AG20443 (cell line): ENCODE measurements around the gene SPATA12.

Source experiments
- DNase-seq: peaks from one replicate; pipeline ENCODE4 v3.0.0; 2012; ENCODE audit warnings: low spot score, mixed read lengths

Gene SPATA12, protein sequence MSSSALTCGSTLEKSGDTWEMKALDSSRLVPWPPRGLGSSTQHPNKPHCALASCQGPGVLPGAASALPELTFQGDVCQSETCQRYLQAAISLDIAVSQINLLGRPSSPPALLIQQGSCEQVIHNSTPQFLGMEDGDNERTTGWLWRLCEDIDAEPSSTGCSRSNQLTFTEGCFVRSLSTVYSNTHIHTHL

DNA sequence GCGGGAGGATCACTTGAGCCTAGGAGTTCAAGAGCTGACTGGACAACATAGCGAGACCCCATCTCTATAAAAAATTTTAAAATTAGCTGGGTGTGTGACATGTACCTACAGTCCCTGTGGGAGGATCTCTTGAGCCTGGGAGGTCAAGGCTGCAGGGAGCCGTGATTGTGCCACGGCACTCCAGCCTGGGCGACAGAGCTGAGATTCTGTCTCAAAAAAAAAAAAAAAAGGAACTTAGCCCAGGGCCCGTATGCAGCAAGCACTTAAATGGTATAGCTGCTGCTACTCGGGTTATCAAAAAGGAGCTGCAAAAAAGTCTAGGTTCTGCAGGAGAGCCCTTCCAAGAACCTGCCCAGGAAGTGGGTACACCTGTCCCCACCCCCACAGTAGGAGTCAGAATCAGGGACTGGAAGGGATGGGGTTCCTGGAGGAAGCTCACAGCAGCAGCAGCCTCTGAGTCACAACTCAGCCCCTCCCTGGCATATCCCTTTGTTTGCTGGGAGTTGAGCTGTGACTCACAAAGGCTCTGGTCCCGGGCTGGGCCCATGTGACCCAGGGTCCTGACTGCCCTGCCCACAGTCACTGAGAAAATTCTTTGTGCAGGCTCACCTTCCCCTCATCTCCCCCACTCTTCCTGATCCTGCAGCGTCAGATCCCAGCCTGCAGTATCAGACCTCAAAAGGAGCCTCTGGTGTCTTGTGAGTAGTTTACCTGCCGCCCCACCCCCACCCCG, at the start of gene SPATA12:
Gene SPATA12 (plus strand): TSS at position 576 of the 733 bp plus-strand sequence. CDS start 13,031 bp downstream, outside the sequence.
- DNase-seq: peak; percentile 97

DNA sequence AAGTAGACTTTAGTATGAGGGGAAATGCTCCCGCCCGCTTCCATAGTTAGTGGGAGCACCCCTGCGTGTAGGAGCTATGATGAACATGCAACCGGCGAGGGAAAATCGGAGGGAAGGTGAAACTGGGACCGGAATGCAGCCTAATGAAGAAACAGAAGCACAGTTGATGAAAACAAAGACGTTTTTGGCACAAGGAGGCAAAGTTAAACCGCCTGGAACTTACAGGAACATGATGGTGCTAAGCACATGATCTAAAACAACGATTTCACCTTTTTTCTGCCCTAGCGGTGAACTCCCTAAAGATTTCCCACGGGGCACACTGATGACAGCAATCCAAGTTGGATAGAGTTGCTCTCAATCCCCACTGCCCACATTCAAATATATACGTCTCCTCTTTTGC, 49.4 kb upstream of the SPATA12 start:
- no peak for DNase-seq

DNA sequence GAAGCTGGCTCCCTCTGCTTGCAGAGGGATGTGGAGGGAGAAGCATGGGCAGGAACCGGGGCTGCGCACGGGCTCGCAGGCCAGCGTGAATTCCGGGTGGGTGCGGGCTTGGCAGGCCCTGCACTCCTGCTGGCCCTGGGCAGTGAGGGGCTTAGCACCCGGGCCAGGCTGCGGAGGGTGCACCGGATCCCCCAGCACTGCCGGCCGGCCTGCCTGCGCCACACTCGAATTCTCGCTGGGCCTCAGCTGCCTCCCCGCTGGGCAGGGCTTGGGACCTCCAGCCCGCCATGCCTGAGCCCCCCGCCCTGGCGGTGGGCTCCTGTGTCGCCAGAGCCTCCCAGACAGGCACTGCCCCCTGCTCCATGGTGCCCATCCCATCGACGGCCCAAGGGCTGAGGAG, 47.6 kb upstream of the SPATA12 start:
- DNase-seq: no peak

DNA sequence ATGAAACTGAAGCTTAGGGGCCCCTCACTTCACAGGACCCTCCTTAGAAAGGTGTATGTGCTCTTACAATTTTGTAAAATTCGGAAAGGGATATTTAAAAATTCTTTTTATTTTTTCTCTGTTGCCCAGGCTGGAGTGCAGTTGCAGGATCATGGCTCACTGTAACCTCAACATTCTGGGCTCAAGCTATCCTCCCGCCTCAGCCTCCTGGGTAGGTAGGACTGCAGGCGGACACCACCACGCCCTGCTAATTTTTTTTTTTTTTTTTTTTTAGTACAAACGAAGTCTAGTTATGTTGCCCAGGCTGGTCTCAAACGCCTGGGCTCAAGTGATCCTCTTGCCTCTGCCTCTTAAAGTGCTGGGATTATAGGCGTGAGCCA, 45.1 kb upstream of the SPATA12 start:
- DNase-seq: no peak

DNA sequence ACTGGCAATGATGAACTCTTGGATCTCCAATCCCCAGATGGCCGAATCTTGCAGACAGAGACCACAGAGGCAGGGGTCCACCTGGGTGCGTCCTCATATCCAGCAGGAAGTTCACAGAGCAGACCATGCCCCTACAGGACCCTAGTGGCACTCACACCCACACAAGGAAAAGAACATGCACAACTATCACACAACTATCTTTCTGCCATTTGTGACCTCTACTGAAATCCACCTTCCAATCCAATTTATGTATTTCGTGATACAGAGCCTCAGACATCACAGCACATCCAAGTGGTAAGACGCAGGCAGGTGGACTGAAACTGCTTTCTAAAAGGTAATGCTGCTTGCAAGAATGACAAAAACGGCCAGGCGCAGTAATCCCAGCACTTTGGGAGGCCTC, 44.6 kb upstream of the SPATA12 start:
- no peak for DNase-seq

DNA sequence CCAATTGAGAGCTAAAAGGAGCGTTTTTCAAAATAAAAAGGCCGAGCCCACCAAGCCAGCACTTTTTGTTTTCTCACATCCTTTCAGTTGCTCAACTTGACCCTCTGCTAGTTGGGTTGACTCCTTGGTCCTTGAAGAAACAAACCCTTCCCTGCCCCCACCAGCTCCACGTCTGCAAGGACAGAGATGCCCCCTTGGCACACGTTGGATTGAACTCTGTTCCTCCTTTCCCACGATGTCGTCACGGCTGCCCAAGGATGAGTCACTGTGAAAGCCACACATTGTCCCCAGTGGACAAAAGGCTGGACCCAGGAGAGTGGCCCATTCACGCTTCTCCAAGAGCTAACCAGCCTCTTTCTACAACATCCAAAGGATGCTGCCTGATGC, 43.0 kb upstream of the SPATA12 start:
- no peak for DNase-seq

DNA sequence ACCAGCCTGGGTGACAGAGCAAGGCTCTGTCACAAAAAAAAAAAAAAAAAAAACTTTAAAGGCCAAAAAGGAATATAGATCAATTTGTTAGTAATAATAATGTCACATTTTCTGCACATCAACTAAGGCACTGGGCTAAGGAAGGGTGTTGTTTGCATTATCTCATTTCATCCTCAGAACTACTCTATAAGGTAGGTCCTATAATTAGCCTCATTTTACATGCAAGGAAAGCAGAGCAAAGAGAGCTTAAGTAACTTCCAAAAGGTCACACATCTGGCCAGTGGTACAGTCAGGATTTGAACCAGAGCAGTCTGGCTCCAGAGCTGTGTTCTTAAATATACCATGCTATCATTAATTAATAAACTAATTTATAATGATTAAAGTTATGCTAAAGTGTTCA, 42.2 kb upstream of the SPATA12 start:
- no peak for DNase-seq

DNA sequence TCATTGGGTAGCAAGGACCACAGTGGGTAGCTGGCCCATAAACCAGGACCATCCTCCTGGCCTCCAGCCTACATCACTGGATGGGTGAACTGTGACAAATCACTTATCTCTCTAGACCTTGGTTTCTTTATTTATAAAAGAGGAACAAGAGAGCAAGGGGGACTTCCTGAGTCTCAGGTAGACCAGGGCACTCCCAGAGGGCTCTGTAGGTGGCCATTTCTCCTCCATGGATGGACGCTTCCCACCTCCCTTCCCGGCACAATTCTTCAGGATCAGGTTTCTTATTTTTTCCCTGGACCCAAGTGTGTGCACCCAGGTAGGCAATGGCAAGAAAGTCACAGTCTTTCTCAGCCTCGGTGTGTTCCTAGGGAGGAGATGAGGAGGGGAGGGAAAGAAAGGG, 41.4 kb upstream of the SPATA12 start:
- no peak for DNase-seq

DNA sequence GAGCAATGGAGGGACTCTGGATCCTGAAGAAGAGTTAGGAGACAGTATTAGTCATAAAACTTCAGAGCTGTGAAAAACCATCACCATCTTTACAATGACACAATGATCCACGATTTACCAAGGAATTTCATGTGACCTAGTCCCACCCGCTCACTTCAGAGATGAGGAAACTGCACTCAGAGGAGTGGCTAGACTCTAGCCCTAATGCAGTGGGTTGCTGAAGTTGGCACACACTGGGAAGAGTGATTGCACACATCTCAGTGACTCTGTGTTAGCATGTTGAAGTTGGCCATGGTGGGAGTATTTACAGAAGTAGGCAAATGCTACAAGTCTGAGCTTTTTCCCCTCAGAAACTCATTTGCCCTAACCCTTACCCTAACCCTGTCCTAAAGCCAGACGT, 35.2 kb upstream of the SPATA12 start:
- no peak for DNase-seq

DNA sequence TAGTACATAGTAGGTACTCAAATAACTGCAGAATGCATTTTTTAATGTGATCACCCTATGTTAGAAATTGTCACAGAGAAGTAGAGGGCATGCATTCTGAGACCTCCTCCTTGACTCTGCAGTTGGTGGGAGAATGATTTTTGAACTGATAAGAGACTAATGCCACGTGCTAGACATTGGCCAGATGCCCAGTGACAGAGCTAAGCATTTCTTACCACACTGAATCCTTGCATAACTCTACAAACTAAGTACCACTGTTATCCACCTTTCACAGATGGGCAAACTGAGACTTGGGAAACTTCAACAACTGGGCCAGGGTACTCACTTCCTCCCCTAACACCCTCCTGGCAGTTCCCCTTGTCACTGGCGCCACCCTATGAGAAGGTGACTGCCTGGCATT, 33.5 kb upstream of the SPATA12 start:
- DNase-seq: no peak

DNA sequence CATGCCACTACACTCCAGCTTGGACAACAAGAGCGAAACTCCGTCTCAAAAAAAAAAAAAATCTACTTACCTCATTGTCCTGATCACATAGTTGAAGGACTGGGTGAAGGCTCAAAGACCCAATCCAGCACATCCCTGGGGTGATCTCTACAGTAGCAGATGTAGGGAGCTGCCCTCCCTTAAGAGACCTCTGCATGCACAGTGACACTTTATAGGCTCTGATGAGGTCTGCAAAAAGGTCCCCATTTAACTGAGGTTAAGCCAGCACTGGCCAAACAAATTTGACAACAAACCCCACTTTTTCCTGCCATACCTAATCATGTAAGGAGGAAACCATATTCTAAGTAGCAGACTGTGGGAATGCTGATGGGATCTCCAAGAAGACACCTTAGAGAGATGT, 31.1 kb upstream of the SPATA12 start:
- no peak for DNase-seq

DNA sequence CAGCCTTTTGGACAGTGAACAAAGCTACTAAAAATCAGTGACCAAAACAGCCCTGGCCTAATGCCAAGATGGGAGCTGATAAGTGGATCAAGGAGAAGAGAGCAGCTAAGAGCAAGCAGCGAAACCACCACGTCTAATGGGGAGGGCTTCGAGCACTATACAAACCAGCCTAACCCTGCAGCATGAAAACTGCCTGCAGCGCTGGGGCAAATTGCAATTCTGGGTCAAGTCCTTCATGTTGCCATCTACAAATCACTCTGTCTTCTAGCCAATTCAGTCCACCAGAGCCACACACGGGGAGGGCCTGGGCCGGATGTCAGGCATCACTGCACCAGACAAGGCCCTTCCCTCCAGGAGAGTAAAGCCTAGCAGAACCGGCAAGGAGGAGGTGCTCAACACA, 30.5 kb upstream of the SPATA12 start:
- DNase-seq: no peak

DNA sequence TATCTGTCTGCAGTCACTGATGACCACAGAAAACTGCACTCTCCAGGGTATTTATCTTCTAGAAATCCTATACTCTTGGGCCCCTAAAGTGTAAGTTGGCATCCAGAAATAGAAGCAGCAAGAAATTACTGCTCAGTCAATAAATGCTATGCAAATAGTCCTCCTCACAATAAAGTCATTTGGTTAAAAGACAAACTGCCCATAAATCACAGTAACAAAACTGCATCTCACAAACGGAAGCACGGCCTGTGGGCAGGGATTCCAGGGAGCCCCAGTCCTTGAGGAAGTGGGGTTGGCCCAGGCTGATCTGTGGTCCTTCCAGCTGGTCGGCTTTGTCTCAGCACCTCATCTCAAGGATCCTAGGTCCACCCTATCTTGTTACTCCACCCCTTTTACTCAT, 29.7 kb upstream of the SPATA12 start:
- DNase-seq: no peak

DNA sequence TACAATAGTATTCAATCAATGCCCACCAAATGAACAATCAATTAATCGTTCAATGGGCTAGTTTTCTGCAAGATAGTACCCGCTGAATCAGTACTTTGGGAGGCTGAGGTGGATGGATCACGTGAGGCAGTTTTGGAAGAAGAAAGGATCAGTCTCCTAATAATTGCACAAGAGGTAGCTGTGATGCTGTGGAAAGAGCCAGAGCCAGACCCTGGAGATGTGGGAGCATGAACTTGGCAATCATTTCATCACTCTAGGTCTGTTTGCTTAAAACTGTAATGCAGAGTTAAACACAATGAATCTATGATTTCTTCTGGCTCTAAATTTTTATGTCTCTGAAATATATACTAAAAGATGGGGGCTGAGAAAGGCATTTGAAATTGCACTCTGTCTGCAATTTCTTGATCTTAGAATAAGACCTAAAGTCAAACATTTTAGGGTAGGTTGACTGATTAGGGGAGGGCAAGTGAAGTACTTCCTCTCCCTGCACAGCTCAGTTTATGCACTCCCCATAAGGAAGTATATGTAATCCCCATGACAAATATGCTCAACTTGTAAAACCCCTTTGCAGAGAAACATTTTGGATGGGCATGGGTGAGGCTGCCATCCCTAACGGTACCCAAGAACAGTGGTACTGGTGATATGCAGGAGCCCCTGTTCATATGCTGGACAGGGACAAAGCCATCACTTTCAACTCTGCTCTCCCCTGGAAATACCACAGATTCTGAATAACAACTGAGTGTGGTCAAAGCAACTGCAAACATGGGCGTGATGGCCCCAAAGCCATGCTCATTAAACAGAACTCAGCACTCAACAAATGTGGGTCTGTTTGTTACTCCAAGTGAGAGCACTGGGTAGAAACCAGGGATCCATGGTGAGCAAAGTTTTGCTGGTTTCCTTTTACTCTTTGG, 28.6 kb upstream of the SPATA12 start:
- DNase-seq: no peak

DNA sequence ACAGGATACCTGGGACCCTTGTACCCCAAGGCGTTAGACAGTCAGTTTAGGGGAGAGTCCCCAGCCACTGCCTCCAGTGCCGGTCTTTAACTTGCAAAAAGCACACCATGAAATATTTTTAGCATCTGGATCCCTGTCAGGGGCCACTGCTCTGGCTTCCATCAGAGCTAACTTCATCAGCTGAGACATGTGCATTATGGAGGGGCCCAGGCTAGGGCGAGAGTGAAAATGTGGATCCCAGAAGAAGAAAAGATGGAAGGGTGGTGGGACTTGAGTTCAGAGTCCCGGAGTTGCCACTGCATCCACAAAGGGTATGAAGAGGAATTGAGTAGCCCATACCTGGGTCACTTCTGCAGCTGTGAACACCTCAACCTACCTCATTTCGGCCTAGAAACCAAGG, 23.5 kb upstream of the SPATA12 start:
- DNase-seq: no peak

DNA sequence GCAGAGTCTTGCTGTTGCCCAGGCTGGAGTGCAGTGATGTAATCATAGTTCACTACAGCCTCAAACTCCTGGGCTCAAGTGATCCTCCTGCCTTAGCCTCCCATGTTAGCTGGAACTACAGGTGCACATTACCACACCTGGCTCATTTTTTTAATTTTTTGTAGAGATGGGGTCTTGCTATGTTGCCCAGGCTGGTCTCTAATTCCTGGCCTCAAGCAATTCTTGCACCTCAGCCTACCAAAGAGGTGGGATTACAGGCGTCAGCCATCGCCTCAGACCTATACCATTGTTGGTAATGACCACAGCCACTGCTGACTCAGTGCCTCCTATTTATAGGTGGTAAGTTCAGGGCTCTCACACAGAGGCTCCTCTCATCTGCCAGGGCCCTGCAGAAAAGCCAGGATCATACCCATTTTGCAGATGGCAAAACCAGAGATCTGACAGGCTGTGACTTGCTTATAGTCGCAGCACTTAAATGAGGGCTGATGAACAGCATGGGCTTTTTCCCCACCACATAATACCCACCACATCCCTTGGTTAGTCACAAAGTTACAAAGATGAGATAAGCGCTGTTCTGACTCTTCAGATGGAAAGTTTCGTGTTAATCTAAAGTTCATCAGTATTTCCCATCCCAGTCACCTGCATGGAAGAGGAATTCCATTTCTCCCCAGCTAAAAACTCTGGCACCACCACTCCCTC, 21.8 kb upstream of the SPATA12 start:
- DNase-seq: no peak

DNA sequence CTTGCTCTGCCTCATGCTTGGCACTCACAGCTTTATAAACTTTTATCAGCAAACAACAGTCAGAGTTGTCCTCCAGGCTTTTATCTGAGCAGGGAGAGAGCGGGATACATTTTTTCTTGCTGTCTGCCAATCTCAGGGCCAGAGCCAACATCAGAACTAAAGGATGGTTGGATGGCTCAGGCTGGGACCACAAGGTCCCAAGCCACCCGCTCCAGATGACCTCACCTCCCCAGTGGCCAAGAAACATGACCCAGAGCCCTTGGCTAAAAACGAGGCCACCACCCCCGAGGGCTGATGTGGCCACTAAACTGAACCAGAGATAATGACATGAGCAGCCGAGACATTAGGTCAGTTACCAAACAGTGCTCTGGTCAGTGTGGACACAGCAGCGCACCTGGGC, 18.8 kb upstream of the SPATA12 start:
- DNase-seq: no peak

DNA sequence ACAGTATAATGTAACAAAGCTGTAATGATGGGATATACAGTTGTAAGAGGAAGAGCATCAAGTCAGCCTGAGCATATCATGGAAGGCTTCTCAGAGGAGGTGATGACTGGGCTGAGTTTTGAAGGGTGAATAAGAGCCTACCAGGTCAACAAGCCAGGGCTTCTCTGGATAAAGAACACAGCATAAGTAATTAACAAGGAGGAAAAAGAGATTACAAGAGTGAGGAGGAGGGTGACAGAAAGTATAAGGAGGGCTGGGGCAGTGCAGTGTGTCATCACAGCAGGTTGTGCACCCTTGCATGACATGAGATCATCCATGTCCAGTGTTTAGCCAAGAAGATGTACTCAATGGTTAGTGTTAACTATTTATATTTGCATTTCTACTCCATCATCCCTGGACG, 16.9 kb upstream of the SPATA12 start:
- DNase-seq: no peak

DNA sequence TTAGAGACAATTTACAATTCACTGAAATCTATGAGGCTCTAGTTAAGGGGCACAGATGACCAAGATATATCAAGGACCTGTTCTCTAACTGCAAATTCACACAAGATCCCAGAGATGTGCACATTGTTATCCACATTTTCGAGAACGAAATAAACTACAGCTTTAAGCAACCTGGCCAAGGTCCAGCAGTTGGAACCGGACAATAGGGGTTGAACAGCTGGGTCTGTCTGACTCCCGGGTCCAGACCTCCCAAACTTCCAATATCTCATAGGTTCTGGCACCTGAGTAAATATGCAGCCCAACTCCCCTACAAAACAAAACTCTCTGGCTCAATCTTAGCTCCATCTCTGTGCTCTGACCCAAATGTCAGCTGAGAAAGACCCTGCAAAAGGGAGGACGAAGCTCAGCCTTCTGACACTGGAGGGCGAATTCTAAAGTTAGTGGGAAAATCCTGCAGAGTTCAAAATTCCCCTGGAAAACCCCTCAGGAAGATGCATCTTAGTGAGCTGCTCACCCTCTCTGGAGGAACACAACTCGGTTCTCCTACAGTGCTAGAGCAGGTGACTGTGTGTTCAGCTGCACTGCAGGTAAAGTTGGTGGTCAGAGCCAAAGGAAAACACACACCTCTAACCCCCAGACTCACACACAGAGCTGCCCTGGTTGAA, 14.2 kb upstream of the SPATA12 start:
- no peak for DNase-seq

DNA sequence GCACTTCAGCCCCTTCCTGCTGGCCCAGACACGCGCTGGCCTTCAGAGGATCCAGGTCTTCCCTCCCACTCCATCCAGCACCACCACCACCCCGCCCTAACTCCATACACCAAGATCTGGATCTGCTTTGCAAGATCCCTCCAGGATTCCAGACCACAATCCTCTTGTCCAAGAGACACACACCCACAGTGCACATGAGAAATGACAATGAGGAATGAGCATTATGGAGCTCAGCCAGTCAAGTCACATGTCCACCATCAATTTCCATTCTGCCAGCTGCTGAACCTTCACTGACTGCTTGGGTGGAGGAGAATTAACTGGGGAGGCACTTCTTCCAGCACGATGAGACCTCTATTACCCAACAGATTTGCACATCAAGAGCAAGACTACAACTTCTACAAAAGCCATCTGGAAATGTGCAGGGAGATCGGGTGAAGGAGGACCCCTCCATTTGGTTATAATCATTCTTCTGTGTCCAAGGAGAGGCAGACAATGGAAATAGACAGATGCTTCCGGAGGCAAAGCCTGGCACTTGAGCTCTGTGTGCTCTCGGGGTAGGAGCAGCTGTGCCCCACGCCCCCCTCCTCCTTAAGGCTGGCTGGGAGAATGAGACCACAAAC, 12.3 kb upstream of the SPATA12 start:
- peak; percentile 88 for DNase-seq

DNA sequence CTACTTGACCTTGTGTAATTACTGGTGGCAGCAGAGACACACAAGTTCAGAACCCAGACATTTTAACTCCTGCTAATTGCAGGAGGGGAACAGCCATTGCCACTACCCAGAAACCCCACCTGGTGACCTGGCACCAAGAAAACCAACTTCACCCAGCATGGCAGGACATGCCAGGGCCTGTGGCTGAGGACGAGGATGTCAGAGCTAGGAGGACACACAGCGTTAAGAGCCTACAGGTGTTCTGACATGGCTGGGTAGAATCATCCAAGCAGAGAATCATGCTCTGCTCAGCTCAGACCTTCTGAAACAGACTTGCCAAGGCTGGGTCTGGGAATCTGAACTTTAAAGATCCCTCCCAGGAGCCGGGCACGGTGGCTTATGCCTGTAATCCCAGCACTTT, 11.7 kb upstream of the SPATA12 start:
- DNase-seq: no peak
